Activated CD4-positive, alpha-beta T cell treated with anti-CD3 and anti-CD28 coated beads for 36 hours (primary cell): ENCODE results near the gene CPXM2. TPM values are rescaled to one million over a fixed set of nuclear protein-coding genes. Genes with fewer than 3 reads are reported as not detected.

Experiments used
- ATAC-seq: fragments of 200-7000 bp; cut with Tn5 transposase; one replicate; pipeline ENCODE4 v1.10.0; 2021; ENCODE audit warnings: mild to moderate bottlenecking, moderate library complexity
- CTCF ChIA-PET: fragments of 350-600 bp; sonication (Branson Sonifier 250); formaldehyde crosslinking; loops from one replicate; lab custom pipeline; 2021; ENCODE audit warnings: antibody characterized with exemption; lab: Charles Lee
- POLR2A ChIA-PET: fragments of 350-600 bp; sonication (Branson Sonifier 250); formaldehyde crosslinking; loops from one replicate; lab custom pipeline; 2021; ENCODE audit warnings: antibody characterized with exemption, inconsistent platforms; lab: Charles Lee
- DNase-seq: peaks from one replicate; pipeline ENCODE4 v3.0.0-alpha.2; 2020
- H3K27ac Mint-ChIP-seq: one replicate; pipeline ENCODE4 v1.8.0; 2021; ENCODE audit warnings: mixed read lengths
- H3K27me3 Mint-ChIP-seq: one replicate; pipeline ENCODE4 v1.8.0; 2021; ENCODE audit warnings: mixed read lengths
- H3K36me3 Mint-ChIP-seq: one replicate; pipeline ENCODE4 v1.8.0; 2021; ENCODE audit warnings: low read depth, mixed read lengths
- H3K4me1 Mint-ChIP-seq: one replicate; pipeline ENCODE4 v1.8.0; 2021; ENCODE audit warnings: mixed read lengths
- H3K4me3 Mint-ChIP-seq: one replicate; pipeline ENCODE4 v1.8.0; 2021; ENCODE audit warnings: mild to moderate bottlenecking, moderate library complexity, mixed read lengths
- H3K9me3 Mint-ChIP-seq: one replicate; pipeline ENCODE4 v1.8.0; 2021; ENCODE audit warnings: low read depth, mixed read lengths
- intact Hi-C, 2 experiments: fragments of 100-400 bp; cut with DNase I in 1 of 2; cut with micrococcal nuclease in 1 of 2; formaldehyde crosslinking; loops; one replicate each; pipeline versions ENCODE4 v1.14.2 to v1.15.1; 2022 to 2024; cut with DNase I, micrococcal nuclease
- total RNA-seq, 2 experiments: library from RNA; stranded (reverse); gene quantifications; one replicate each; pipeline ENCODE4 v1.2.3, GENCODE V29; 2021

CPXM2 gene
- total RNA-seq, 2 experiments from 2014 or later = not detected

DNA sequence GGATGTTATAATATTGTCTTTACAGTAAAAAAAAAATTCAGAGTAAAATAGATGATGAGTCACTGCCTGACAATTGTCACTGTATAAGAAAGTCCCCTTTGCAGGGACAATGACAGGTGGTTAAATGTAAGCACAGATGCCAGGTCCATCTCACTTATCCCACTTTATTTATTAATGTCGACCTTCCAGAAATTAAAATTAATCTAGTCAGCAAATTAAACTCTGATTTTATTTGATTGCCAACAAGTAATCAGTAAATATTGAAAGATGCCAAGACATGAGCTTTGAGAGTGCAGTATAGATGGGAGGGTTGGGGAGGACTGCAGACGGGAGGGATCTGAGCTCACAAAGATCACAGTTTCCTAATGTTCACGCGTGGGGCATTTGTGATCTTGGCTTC is 50.9 kb downstream of the CPXM2 start:
- Mint-ChIP-seq H3K36me3 (no peaks in the 10 kb centered on the region), H3K4me3 (no peak overlapping the region), H3K4me1 (no peaks in the 10 kb centered on the region), H3K9me3 (peaks cover 2% of the 10 kb centered on the region), H3K27ac (no peak overlapping the region), H3K27me3 (peaks cover 11% of the 10 kb centered on the region)
- no peak for ATAC-seq
- ChIA-PET CTCF (no interaction called here), POLR2A (no interaction called here)
- intact Hi-C loops = no loop called here
- DNase-seq = no peak

- Mint-ChIP-seq H3K4me3 (no peak overlapping the region), H3K27ac (no peak overlapping the region), H3K9me3 (no peaks in the 10 kb centered on the region), H3K4me1 (no peaks in the 10 kb centered on the region), H3K27me3 (peaks cover 8% of the 10 kb centered on the region), H3K36me3 (no peaks in the 10 kb centered on the region)
- no peak for ATAC-seq
- DNase-seq = no peak
- POLR2A ChIA-PET = no interaction called here
- intact Hi-C loops = no loop called here
- CTCF ChIA-PET = no interaction called here
Measured at GRCh38 chr10:123838596-123839310, 52.9 kb downstream of the CPXM2 start.

DNA sequence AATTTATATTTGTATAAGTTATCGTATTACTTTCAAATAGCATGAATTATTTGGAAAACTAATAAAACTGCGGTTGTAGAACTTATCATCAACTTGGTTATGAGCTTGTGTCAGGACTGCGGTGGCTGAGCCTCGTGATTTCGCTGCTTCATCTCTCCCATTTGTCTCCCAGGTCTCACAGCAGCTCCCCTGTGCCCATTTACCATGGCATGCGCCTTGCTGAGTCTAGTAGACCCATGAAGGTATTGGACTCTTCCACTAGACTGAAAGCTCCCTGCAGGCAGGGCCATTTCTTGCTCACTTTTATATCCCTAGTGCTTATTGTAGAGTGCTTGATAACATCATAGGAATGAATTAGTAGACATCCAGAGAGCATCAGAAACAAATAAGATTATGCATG is 53.9 kb downstream of the CPXM2 start:
- peaks cover 10% of the 10 kb centered on the region for H3K27me3 Mint-ChIP-seq
- H3K4me3 Mint-ChIP-seq = no peak overlapping the region
- no peak for ATAC-seq
- CTCF ChIA-PET = interaction anchor here (0.6 kb wide), 1 partner anchor 636 kb away, joined by 3 read pairs; no protein-coding TSS in a partner anchor
- DNase-seq = no peak
- no peak overlapping the region for H3K27ac Mint-ChIP-seq
- intact Hi-C loops = no loop called here
- H3K36me3 Mint-ChIP-seq = no peaks in the 10 kb centered on the region
- no peaks in the 10 kb centered on the region for H3K9me3 Mint-ChIP-seq
- H3K4me1 Mint-ChIP-seq = no peaks in the 10 kb centered on the region
- POLR2A ChIA-PET = no interaction called here

DNA sequence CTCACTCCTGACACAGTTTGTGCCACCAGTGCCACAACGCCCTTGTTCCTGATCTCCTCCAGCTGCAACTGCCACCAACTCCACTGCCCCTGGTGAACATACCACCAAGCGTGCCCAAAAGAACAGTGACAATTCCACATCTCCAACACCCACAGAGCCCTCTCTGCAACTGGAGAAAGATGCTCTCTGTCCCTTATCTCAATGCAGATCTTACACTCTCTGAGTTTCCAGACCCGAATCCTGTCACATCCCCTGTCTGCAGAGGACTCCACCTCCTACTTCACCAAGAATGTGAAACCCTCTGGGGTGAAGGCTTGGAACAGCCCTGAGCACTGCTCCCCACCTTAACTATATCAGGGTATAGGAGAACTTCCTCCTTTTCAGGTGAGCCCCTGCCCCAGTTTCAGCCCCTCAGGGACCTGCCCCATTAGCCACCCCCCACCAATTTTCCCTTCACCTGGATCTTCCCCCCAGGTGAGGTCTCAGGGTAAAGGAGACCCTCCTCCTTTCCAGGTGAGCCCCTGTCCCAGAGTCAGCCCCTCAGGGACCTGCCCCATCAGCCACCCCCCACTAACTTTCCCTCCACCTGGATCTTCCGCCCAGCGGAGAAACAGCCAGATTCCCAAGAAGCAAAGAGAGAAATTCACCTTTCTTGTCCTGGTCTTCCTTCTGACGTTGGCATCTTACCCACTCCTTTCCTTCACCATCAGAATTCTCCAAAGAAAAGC is 55.0 kb downstream of the CPXM2 start:
- DNase-seq = no peak
- Mint-ChIP-seq H3K27ac (no peak overlapping the region), H3K4me1 (no peaks in the 10 kb centered on the region), H3K9me3 (no peaks in the 10 kb centered on the region), H3K36me3 (no peaks in the 10 kb centered on the region), H3K4me3 (no peak overlapping the region), H3K27me3 (peaks cover 5% of the 10 kb centered on the region)
- ATAC-seq = no peak
- ChIA-PET CTCF (interaction anchor here (0.6 to 0.7 kb wide), 3 partner anchors 12 to 810 kb away, joined by 3 to 5 read pairs (median 3); no protein-coding TSS in a partner anchor), POLR2A (no interaction called here)
- intact Hi-C loops = no loop called here

- H3K4me3 Mint-ChIP-seq = no peak overlapping the region
Measured at GRCh38 chr10:123835575-123835974, 56.0 kb downstream of the CPXM2 start.

DNA sequence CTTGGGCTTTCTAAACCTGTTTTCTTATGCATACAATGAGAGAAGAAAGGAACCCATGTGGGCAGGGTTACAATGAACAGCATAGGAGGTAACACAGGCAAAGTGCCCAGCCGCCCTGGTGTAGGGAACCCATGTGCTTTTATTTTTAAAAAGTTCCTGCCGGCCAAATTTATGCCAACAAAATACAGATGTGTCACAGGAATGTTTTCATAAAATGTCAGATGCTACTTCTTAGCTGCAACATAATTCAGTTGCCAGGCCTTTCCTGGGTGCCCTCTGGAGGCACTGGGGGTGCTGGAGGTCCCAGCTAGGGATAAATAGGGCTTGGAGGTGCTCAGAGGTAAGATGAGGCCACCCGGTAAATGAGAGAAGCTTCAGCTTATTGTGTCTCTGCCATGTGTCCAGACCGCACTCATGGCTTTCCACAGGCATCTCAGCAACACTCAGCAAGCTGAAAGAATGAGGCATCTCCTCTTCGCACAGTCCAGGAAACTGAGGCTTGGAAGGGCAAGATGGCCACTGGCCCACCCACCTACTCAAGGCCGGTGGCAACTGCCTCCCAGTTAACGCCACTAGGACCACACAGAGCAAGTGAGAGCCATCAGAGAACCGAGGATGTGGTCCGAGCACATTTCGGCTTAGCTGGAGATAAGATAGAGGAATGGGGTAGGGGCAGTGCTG is 58.3 kb downstream of the CPXM2 start:
- ChIA-PET CTCF (interaction anchor here (0.9 kb wide), 1 partner anchor 10 kb away, joined by 3 read pairs; no protein-coding TSS in a partner anchor), POLR2A (no interaction called here)
- intact Hi-C loops = no loop called here
- Mint-ChIP-seq H3K4me1 (no peaks in the 10 kb centered on the region), H3K27ac (no peak overlapping the region), H3K36me3 (no peaks in the 10 kb centered on the region), H3K9me3 (peaks cover 3% of the 10 kb centered on the region), H3K27me3 (peaks cover 9% of the 10 kb centered on the region), H3K4me3 (no peak overlapping the region)
- ATAC-seq (no peak), DNase-seq (no peak)

More at GRCh38 chr10:123835575-123835974, 56.0 kb downstream of the CPXM2 start:
- DNase-seq = no peak
- no peak for ATAC-seq
- Mint-ChIP-seq H3K9me3 (no peaks in the 10 kb centered on the region), H3K27ac (no peak overlapping the region), H3K27me3 (peaks cover 5% of the 10 kb centered on the region), H3K36me3 (no peaks in the 10 kb centered on the region), H3K4me1 (no peaks in the 10 kb centered on the region)
- CTCF ChIA-PET = interaction anchor here (0.6 kb wide), 1 partner anchor 809 kb away, joined by 5 read pairs; no protein-coding TSS in a partner anchor
- POLR2A ChIA-PET = no interaction called here
- intact Hi-C loops = no loop called here

DNA sequence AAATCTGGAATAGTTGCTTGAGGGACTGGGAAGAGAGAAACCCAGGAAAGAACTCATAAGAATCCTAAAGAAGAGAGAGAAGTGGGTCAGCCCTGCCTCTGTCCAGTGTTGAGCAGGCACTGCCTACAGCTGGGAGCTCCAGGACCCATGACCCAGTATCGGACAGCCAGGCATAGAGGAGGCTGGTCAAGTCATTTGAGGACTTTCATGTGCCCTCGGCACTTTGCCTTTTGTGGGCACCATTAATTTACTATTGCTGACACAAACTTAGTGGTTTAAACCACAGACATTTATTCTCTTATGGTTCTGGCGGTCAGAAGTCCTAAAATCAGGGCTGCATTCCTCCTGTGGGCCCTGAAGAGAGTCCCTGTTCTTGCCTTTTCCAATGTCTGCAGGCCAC is 60.3 kb downstream of the CPXM2 start:
- H3K4me3 Mint-ChIP-seq = no peak overlapping the region
- CTCF ChIA-PET = no interaction called here
- H3K27ac Mint-ChIP-seq = no peak overlapping the region
- intact Hi-C loops = no loop called here
- peaks cover 3% of the 10 kb centered on the region for H3K9me3 Mint-ChIP-seq
- H3K36me3 Mint-ChIP-seq = no peaks in the 10 kb centered on the region
- H3K27me3 Mint-ChIP-seq = peaks cover 6% of the 10 kb centered on the region
- DNase-seq = no peak
- H3K4me1 Mint-ChIP-seq = no peaks in the 10 kb centered on the region
- POLR2A ChIA-PET = no interaction called here
- ATAC-seq = no peak

DNA sequence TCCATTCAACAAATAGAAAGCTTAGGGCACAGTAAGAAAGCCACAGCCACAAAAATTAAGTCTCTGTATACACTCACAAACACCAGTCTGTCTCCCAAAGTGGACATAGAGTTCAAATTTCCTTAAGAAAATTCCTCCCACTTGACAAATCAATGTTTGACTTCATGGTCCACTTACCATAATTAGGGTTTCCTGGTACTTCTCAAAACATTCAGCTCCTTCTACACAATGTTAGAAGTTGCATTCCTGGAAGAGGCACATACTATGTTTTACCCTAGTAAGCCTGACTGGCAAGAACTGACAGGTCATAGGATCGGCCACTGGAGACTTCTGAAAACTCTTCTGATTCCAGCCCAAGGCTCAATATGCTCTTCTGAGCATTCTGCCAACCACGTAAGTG is 70.5 kb downstream of the CPXM2 start:
- DNase-seq (no peak), ATAC-seq (no peak)
- ChIA-PET CTCF (no interaction called here), POLR2A (no interaction called here)
- Mint-ChIP-seq H3K27me3 (peaks cover 7% of the 10 kb centered on the region), H3K9me3 (peaks cover 2% of the 10 kb centered on the region), H3K4me1 (no peaks in the 10 kb centered on the region), H3K27ac (no peak overlapping the region), H3K4me3 (no peak overlapping the region), H3K36me3 (no peaks in the 10 kb centered on the region)
- intact Hi-C loops = no loop called here

DNA sequence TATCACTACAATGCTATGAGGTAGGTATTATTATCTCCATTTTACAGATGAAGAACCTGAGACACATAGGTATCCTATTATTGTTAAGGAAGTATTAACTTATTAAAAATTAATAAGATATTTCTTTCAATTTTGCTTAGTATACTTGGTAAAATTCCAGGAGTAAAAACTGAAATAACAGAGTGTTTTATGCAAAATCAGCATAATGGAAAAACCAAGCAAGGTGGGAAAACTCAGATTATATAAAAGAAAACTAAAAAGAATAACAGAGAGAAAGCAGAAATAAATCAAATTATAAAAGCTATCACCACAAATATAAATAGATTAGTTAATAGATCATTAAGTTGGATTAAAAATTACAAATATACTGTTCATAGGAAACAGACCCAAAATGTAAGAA is 82.0 kb downstream of the CPXM2 start:
- intact Hi-C loops = no loop called here
- DNase-seq = no peak
- Mint-ChIP-seq H3K4me1 (no peaks in the 10 kb centered on the region), H3K4me3 (no peak overlapping the region), H3K27me3 (peaks cover 21% of the 10 kb centered on the region), H3K27ac (no peak overlapping the region), H3K9me3 (no peaks in the 10 kb centered on the region), H3K36me3 (no peaks in the 10 kb centered on the region)
- ChIA-PET POLR2A (no interaction called here), CTCF (no interaction called here)
- ATAC-seq = no peak

DNA sequence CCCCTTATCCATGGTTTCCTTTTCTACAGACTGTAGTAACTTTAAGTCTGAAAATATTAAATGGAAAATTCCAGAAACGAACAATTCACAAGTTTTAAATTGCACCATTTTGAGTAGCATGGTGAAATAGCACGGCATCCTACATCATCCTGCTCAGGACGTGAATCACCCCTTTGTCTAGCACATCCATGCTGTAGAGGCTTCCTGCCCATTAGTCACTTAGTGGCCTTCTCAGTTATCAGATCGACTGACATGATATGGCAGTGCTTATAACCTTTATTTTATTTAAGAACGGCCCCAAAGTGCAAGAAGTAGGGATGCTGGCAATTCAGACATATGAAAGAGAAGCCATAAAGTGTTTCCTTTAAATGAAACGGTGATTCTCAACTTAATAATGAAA is 82.7 kb downstream of the CPXM2 start:
- intact Hi-C loops = no loop called here
- POLR2A ChIA-PET = no interaction called here
- DNase-seq = peak; percentile 8
- peaks cover 24% of the 10 kb centered on the region for H3K27me3 Mint-ChIP-seq
- H3K36me3 Mint-ChIP-seq = no peaks in the 10 kb centered on the region
- CTCF ChIA-PET = no interaction called here
- H3K4me1 Mint-ChIP-seq = no peaks in the 10 kb centered on the region
- peak; percentile 76 for ATAC-seq
- H3K4me3 Mint-ChIP-seq = no peak overlapping the region
- H3K27ac Mint-ChIP-seq = no peak overlapping the region
- H3K9me3 Mint-ChIP-seq = no peaks in the 10 kb centered on the region

- Mint-ChIP-seq H3K4me3 (no peak overlapping the region), H3K4me1 (no peaks in the 10 kb centered on the region), H3K9me3 (no peaks in the 10 kb centered on the region), H3K27ac (no peak overlapping the region), H3K36me3 (no peaks in the 10 kb centered on the region), H3K27me3 (peaks cover 24% of the 10 kb centered on the region)
- ChIA-PET CTCF (no interaction called here), POLR2A (no interaction called here)
- ATAC-seq (no peak), DNase-seq (no peak)
- intact Hi-C loops = no loop called here
Measured at GRCh38 chr10:123808286-123808685, 83.3 kb downstream of the CPXM2 start.
